ENCODE measurements around the gene CCIN.

CCIN gene

DNA sequence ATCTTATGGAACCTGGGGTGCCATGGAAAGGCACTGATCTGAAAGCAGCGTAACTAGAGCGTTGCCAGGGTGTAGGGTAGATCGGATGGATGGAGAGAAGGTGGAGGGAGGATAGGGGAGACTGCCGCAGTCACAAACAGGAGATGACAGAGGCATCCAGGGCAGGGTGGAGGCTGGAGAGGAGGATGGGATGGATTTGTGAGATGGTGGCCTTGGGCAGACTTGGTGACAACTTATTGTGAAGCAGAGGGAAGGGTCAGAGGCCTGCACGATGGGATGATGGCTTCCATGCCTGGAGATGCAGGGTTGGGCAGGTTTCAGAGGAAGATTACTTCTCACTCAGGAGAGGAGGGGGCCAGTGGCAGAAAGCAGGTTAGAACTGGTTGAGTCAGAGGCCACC lies 30.3 kb upstream of the CCIN start:
- POLR2A ChIA-PET: no interaction called here
- CTCF ChIA-PET: interaction anchor here (1.3 to 2.0 kb wide), 3 partner anchors 27 to 38 kb away, joined by 4 to 10 read pairs (median 5); no protein-coding TSS in a partner anchor
- TF ChIP-seq, protein P1, sequence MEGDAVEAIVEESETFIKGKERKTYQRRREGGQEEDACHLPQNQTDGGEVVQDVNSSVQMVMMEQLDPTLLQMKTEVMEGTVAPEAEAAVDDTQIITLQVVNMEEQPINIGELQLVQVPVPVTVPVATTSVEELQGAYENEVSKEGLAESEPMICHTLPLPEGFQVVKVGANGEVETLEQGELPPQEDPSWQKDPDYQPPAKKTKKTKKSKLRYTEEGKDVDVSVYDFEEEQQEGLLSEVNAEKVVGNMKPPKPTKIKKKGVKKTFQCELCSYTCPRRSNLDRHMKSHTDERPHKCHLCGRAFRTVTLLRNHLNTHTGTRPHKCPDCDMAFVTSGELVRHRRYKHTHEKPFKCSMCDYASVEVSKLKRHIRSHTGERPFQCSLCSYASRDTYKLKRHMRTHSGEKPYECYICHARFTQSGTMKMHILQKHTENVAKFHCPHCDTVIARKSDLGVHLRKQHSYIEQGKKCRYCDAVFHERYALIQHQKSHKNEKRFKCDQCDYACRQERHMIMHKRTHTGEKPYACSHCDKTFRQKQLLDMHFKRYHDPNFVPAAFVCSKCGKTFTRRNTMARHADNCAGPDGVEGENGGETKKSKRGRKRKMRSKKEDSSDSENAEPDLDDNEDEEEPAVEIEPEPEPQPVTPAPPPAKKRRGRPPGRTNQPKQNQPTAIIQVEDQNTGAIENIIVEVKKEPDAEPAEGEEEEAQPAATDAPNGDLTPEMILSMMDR (IDR thresholded peaks at IDR 0.05; ENCODE audit: control extremely low read depth, extremely low read depth, low read depth, missing control alignments): no peak
- no peak for DNase-seq (ENCODE audit: extremely low spot score)

DNA sequence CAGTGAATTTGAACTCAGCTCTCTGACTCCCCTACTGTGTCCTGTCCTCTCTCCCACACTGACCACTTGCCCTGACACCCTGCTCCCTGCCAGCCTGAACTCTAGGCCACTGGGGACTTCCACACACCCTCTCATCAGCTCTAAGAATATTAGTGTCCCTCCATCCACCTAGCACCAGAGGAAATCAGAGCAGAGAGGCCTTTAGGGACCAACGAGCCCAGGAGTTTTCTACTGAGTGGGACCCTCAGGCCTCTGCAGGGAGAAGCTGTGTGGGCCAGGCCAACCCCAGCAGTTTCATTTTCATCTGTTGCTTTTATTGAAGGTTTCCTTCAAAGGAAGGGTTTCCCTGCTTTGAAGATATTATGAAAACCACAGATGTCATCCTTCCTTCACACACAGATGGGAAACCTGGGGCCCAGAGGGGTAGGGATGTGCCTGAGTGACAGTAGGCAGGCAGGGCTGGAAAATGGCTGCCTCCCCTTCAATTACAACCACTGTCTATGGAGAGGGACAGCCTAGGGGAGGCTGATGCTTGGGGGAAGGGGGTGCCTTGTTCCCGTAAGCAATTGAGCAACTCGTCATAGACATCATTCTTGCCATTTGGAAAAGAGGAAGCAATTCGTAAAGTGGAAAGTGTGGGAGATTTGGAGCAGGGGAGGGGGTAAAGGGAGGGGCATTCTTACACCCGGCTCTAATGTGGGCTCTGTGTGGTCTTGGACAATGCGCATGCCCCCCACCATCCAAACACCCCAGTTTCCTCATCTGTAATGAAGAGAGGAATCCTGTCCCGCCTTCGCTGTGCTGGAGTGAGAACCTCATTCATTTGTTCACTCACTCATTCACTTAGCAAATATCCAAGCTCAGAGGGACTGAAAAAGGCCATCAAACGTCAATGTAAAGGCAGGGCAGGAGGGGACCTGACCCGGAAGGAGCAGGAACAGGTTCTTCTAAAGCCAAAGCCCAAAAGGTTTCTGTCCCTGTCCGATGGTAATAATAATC lies 28.8 kb upstream of the CCIN start:
- CTCF ChIA-PET: interaction anchor here (1.3 to 2.0 kb wide), 3 partner anchors 25 to 40 kb away, joined by 4 to 10 read pairs (median 5); no protein-coding TSS in a partner anchor
- POLR2A ChIA-PET: no interaction called here
- DNase-seq (ENCODE audit: extremely low spot score): no peak
- TF ChIP-seq, protein P1 (IDR thresholded peaks at IDR 0.05; ENCODE audit: control extremely low read depth, extremely low read depth, low read depth, missing control alignments): no peak

DNA sequence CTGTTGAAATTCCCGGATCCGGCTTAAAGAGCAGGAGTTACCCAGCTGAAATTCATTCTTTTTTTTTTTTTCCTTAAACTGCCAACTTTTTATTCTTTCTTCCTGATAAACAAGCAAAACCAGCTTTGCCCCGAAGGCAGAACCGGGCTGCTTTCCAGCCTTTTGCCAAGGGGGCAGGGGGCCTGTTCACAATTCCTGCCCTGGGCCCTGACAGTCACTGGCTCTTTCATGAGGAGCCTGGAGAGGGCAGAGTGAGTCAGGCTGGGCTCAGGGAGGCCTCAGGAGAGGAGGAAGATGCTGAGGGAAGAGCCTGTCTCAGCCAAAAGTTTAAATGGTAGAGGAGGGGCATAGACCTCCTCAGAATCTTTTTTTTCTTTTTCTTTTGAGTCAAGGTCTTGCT lies 27.9 kb upstream of the CCIN start:
- ChIA-PET CTCF (interaction anchor here (0.6 to 3.8 kb wide), 2 partner anchors 39 to 1027 kb away, joined by 3 to 27 read pairs; no protein-coding TSS in a partner anchor), POLR2A (no interaction called here)
- TF ChIP-seq, protein P1 (IDR thresholded peaks at IDR 0.05; ENCODE audit: control extremely low read depth, extremely low read depth, low read depth, missing control alignments): no peak
- DNase-seq (ENCODE audit: extremely low spot score): no peak

DNA sequence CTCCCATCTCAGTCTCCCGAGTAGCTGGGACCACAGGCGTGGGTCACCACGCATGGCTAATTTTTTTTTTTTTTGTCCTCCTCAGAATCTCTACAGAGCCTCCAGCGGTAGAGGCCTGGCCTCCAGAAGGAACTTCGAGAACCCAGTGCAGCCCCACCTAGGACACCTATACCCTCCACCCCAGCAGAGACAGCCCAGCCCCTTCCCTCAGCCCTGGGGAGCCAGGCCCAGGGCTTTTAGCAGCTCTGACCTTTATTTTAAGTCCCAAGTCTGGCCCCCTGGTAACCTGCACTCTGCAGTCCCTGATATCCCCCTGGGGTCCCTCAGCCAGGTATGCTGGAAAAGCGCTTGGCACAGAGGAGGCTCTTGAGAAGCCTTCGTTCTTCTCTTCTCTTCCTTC lies 27.4 kb upstream of the CCIN start:
- ChIA-PET POLR2A (no interaction called here), CTCF (interaction anchor here (0.6 to 3.8 kb wide), 4 partner anchors 10 to 1028 kb away, joined by 3 to 27 read pairs (median 8); no protein-coding TSS in a partner anchor)
- DNase-seq (ENCODE audit: extremely low spot score): no peak
- TF ChIP-seq, protein P1 (IDR thresholded peaks at IDR 0.05; ENCODE audit: control extremely low read depth, extremely low read depth, low read depth, missing control alignments): no peak

DNA sequence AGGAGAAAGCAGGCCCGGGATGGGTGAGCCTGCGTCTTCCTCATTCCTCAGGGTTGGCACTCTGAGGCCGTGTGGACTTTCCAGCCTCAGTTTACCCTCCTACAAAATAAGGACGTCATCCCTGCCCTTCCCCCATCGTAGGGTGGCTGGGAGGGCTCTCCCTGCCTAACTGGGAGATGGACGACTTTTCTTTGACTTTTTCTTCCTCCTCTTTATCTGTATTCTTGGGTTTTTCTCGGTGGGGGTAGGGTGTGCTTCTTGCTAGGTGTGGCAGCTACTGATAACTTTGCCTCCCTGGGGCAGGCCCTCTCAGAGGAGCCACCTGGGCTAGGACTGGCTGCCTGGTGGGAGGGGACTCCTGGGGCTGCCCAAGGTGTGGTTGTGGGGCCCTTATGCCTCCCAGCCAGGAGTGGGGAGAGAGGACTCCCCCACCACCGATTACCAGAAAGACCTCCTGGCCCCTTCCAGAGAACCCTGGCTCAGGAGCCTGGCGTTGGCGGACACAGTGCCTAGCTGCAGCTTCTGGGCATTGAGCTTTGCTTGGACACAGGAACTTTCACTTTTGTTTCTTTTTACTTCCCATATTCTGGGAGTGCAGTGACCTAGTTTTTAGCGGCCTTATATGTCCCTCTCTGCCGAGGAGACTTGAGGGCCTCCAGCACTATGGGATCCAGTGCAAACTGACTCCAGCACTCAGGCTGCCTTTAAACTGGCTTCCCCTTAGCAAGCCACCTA lies 26.5 kb upstream of the CCIN start:
- ChIA-PET POLR2A (no interaction called here), CTCF (interaction anchor here (1.4 to 3.8 kb wide), 3 partner anchors 9 to 40 kb away, joined by 4 to 27 read pairs (median 12); no protein-coding TSS in a partner anchor)
- TF ChIP-seq, protein P1 (IDR thresholded peaks at IDR 0.05; ENCODE audit: control extremely low read depth, extremely low read depth, low read depth, missing control alignments): no peak
- DNase-seq (ENCODE audit: extremely low spot score): no peak

DNA sequence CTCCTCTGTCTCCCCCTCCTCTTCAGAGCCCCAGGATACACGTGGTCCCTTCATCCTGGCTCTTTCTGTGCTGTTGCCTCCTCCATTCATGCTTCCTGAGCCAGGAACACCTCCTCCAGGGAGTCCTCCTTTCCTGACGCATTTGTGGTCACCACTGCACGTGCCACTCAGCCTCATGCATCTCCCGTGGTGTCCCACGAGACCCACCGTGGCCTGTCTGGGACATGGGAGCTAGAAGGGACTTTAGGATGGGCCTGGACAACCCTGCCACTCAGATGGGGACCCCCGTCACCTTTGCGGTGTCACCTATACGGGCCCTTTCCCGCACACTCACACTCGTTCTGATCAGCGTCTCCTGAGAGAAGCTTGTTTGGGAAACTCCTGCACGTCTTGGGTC lies 25.9 kb upstream of the CCIN start:
- TF ChIP-seq, protein P1 (IDR thresholded peaks at IDR 0.05; ENCODE audit: control extremely low read depth, extremely low read depth, low read depth, missing control alignments): no peak
- ChIA-PET CTCF (interaction anchor here (3.1 to 3.8 kb wide), 2 partner anchors 23 to 41 kb away, joined by 12 to 27 read pairs; no protein-coding TSS in a partner anchor), POLR2A (no interaction called here)
- no peak for DNase-seq (ENCODE audit: extremely low spot score)

Measured in GM10248 (cell line).